ENCODE measurements around the gene UBE2A.

DNA sequence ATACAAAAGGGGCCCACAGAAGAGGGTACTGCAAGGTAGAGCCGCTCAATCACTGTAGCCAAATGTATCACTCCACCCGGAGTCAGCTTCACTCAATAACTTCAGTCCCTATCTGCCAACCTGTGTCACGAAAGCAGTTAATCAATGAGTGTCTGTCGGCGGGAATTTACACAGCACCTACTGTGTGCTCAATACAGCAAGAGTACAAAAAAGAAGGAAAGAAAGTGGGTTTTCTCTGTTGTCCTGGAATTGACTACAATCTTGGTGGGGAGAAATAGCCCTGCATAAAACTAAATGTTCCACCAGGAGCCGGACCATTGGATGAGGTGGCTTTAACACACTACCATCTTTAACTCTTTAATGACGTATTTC is 32.6 kb downstream of the UBE2A start:
- TF ChIP-seq POLR2A (IDR thresholded peaks at IDR 0.05; ENCODE audit: low read length) (no peak), GATA1 (IDR thresholded peaks at IDR 0.05; ENCODE audit: low read depth, low read length) (no peak)

All from erythroblast (primary cell).